HG03460 (cell line): ENCODE measurements around the gene PTPRN2.
"Not testable (repeated sequence)": the region's sequence is repeated elsewhere in the genome, so short reads cannot be mapped to it uniquely, and the experiment has no call there.

ENCODE experiments used
- ATAC-seq: cut with Tn5 transposase; IDR thresholded peaks from one replicate; pipeline ENCODE4 v1.9.1; 2021; ENCODE audit not compliant: unreplicated experiment

PTPRN2 gene

DNA sequence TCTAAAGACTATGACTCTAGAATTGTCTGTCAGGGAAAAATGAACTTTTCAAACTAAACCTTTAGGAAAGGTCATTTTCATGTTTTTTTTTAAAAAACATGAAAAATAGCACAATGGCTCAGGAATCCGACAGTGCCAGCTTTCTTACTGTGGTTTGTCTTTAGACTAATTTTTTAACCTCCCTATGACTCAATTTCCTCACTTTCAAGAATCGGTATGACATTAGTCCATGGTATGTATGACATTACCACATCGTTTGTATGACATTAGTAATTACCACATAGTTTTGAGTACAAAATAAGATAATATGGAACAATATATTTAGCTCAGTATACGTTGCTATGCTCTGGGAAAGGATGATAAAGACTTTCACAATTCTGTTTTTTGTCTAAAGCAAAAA is 383.2 kb downstream of the PTPRN2 start:
- no peak for ATAC-seq

DNA sequence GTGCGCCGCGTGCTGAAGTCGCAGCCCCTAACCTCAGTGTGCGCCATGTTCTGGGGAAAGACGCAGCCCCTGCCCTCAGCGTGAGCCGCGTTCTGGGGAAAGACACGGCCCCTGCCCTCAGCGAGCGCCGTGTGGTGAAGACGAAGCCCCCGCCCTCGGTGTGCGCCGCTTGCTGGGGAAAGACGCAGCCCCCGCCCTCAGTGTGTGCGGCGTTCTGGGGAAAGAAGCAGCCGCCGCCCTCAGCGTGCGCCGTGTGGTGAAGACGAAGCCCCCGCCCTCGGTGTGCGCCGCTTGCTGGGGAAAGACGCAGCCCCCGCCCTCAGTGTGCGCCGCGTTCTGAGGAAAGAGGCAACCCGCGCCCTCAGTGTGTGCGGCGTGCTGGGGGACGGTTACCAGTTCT is 383.7 kb downstream of the PTPRN2 start:
- ATAC-seq: not testable (repeated sequence)

DNA sequence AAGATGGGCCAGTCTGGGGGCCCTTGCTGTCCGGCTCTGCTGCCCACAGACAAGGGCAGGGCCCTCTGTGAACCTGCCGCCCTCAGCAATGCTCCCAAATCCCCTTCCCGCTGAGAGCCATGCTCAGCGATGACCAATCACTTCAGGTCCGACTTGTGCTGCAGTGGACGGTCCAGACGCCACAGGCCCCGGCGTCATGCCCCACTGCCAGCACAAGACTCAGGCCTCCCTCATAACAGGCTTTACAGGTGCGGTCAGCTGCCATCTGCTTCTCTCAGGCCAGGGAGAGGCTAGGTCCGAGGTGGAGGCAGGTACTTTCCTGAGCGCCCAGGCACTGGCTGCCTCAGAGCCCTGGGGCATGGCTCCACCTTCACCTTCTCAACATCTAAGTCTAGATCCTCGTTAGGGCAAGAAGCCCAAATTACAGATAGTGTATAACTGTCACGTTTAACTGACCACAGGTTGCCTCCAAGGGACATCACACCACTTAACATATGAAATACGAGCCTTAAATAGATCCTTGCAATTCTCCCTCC is 393.2 kb downstream of the PTPRN2 start:
- ATAC-seq: no peak

DNA sequence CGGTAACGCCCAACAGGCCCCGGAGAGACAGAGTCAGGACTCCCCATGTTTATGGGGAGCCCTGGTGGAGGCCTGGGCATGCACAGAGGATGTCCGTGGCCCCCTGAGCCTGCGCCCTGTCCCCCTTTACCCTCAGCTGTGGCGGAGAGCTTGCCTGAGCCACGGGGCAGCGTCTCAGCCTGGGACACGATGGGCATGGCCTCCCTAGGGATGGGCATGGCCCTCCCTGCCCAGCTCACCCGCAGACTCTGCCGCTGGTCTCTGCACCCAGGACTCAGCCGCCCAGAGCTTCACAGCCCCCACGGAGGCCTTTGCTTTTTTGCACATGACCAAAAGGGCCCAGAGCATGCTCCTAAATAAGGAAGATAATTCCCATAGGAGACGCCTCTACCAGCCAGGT is 394.2 kb downstream of the PTPRN2 start:
- ATAC-seq: no peak

DNA sequence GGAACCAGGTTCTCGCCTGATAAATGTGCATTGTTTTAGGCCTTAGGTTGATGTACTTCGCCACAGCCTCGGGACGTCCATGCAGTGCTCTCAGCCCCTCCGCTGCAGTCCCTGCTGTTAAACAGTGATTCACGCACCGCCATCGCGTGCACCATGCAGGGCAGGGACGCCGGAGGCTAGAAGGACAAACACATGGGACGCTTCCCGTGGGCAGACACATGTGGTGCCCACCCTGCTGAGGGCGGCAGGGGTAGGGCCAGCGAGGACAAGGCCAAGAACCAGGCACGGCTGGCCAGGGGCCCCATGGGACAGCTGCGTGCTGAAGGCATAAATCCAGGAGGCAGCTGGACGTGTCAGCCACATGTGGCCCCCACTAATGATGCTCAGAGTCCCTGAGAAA is 394.7 kb downstream of the PTPRN2 start:
- ATAC-seq: no peak

DNA sequence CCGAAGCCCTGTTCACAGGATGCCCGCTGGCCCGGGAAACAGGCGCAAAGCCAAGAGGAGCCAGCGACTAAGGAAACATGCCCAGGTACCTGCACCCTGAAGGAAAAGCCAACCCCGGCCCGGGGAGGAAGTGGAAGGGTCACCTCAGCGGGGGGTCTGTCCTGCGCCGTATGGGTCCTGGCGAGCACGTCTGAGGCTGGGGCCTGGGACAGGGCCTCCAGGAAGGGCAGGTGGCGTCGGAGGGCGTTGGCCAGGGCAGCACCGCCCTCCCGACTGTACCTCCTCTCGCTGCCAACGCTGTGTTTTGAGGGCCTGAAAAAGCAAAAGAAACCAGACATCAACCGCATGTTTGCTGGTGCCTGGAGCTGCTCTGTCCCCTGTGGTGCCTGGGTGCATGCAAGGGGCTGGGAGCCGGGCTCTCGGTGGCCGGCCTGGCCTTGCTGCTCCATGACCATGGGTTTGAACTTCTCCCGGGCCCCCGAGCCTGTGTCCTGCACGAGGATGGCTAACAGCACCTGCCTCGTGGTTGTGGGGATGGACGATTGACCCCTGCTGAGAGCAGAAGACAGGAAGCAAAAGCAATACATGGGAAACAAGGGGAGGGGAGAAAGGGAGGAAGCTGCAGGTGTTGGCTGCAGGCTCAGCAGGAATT is 395.3 kb downstream of the PTPRN2 start:
- ATAC-seq: no peak

DNA sequence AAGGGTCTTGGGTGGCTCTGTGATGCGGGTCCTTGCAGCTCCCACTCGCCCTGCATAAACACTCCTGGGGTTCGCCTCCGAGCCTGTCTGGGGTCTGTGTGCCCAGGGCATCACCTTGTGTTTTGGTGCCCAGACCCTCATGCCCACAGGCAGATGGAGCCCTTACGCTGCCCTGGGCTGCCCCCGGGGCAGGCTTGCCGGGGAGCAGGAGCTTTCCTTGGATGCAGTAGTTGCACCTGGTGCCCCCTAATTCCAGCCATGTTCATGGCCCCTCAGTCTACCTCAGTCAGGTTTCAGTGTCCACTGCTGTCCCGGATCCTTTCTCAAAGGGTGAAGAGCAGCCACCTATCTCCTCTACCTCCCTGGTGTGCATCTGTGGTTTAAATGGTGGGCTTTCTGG is 396.0 kb downstream of the PTPRN2 start:
- ATAC-seq: no peak

DNA sequence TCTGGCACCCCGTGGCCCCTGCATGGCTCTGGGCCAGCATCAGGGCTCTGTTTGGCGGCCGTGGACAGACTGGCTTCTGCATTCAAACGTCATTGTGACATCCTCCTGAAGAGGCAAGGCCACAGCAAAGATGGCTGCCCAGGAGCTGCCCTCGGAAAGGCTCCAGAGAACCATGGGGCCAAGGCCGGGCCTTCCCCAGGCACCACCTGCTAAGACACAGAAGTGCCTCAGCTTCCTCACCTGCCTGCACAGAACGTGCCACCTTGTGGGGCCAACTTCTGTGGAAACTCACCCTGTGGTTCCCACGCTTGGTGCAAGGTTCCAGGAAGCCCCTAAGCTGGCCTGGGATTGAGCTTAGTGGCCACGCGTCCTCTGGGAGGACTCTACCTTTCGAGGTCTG is 396.9 kb downstream of the PTPRN2 start:
- ATAC-seq: no peak

DNA sequence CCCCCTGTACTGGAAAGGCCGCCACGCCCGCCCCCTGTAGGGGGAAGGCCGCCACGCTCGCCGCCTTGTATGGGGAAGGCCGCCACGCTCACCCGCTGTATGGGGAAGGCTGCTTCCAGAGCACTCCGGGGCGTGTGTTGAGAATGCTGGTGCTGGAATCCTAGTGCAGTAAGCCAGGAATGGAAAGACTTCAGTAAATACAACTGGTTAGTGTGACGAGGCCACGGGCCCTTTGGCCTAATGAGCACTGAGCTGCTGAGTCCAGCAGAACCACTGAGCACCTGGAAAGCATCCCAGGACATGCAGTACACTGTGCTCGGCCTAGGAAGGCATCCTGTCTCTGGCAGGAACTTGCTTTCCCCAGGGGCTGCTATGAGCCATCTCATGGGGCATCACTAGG is 398.9 kb downstream of the PTPRN2 start:
- ATAC-seq: no peak

DNA sequence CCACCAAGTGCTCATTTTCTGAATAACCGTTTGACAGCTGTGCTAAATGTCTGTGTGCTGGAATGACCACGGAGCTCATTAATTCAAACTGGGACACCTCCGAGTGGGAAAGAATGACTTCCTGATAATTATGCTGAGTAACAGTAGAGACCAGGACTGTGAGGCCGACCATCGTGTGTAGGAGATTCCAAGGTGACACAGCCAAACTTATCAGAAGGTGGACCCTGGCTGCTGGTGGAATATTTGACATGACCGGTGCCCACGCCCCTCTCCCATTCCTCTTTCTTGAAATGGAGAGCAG is 400.0 kb downstream of the PTPRN2 start:
- ATAC-seq: no peak

DNA sequence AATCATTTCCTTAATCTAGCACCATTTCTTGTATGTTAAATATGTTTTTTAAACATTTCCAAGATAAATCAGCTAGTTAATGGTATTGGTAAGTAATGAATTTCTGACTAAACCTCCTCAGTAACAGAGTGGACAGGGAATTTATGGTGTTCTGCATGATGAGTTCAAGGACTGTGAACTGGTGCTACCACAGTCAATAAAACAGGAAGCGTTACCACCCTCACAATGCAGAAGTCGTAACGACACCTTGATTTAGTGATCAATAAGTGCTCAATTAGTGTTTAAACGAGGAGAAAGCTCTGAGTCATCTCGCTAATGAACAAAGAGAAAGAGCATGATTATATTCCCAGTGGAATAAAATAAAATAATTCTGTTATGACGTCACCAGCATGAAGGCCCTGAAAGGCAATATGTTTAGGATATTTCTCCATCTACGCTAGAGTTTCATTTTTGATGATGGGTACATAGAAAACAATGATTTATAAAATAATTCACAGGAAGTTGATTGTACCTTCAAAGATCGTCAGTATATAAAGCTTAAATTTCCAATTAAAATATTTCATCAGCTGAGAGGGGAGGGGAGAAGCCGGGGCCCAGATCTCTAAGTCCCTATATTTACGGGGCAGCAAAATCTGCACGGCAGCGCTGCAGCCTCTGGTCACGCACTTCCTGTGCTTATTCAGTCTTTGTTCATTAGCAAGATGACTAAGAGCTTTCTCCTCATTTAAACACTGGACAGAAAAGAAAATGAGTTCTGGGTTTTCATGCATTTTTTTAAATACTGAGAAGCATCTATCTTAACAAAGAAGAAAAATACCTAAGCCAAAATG is 400.5 kb downstream of the PTPRN2 start:
- no peak for ATAC-seq

DNA sequence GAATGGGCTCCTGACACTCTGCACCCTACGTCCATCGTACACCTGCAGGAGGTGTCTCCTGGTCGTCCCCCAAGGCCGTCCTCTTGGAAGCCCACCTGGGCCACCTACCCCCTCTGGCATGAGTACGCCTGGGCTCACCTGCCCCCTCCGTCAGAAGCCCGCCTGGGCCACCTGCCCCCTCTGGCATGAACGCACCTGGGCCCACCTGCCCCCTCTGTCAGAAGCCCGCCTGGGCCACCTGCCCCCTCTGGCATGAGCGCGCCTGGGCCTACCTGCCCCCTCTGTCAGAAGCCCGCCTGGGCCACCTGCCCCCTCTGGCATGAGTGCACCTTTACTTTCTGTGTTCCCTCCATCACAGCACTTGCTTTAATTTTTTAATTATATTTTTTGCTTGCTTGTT is 401.2 kb downstream of the PTPRN2 start:
- no peak for ATAC-seq

DNA sequence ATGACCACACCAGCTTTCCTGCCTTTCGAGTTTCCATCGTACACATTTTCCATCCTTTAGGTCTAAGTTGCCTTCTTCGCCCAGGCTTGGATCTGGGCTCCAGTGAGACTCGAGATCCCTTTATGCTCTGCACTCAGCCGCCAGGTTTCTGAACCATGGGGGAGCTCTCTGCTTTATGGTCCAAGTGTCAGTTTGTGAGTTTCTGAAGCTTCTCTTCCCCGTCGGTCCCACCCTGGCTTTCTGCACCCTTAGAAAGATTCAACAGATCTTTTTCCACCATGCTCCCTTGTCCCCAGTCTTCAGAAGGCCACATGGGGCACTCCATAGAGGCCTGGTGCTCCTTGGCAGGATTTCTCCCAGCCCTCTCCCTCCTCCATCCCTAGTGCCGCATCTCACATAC is 402.0 kb downstream of the PTPRN2 start:
- no peak for ATAC-seq

DNA sequence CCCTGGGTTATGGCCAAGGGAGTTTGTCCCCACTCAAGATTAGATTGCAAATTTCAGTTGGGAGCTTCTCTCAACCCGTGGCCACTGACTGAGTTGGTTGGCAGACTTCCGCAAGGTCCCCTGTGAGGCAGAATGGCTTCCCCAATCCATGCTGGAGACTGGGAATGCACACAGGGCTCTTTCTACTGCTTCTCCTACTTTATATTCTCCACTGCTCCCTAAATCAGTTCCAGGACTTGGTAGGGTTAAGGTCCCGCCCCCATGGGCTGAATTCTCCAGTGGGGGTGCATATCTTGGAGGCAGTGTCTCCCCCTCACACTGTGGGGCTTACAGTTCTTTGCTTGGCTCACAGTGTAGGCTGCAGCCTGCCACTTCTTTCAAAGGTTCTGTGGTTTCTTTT is 404.2 kb downstream of the PTPRN2 start:
- no peak for ATAC-seq

DNA sequence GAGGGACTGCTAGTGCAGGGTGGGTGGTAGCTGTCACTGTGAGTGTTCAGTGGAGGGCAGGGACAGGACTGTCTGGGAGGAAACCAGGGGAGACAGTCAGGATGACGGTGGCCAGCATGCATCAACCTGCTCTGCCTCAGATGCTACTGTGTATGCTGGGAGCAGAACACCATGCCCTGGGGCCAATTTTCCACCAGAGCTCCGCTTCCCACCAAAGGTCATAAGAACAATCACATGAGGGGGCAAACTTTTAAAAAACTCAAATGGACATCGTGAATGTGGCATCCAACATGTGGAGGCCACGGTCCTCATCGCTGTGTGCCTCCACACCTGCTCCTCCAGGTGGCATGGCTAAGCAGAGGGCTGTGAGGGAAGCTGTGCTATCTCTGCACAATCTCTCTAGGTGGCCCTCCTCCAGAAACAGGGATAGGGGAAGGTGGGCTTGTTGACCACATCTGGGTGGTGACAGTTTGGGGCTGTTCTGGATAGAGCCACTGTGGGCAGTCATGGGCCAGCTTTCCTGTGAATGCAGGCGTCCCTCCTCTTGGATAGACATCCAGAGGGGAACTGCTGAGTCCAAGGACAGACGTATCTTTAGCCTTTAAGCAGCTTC is 411.0 kb downstream of the PTPRN2 start:
- ATAC-seq: no peak

DNA sequence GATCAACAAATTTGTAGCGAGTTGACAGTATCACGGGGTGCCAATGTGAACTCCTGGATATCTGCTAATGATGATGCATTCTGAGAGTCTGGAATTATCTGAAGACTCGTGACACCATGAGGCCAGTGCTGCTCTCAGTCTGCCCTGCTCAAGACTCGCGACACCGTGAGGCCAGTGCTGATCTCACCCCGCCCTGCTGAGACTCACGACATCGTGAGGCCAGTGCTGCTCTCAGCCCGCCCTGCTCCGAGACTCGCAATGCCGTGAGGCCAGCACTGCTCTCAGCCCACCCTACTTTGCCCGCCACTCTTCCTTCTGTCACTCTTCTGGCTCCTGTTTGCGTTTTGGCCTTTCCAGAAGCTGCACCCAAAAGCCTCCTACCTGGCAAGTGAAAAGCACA is 411.8 kb downstream of the PTPRN2 start:
- no peak for ATAC-seq

DNA sequence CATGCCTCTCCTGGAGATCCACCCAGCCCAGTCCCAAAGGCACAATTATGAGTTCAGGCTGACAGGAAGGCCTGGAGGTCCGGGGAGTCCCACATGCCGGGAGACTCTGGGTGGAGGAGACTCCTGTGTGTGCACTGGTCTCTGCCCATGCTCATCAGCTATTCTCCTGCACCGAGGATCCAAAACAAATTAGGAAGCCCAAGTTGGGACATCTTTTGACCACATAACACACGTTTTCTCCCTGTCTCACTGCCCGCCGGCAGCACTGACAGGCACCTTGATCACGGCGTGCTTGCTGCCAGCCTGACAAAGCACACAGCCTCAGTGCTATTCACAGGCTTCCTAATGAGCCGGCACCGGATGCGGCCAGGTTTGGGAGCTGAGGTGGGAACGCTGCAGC is 412.7 kb downstream of the PTPRN2 start:
- no peak for ATAC-seq

DNA sequence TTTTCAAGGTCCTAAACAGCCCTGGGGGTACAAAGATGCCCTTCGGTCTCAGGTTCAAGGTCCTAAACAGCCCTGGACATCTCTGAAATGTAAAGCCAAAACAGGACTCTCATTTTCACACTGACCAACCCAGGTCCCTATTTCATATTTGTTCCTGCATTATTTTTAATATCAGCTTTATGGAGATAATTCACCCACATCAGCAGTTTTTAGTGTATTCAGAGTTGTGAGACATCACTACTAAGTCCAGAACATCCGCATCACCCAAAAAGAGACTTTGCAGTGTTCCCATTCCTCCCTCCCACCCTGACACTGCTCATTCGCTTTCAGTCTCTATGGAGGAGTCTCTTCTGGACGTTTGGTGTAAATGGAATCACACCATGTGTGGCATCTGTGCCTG is 420.2 kb downstream of the PTPRN2 start:
- no peak for ATAC-seq

DNA sequence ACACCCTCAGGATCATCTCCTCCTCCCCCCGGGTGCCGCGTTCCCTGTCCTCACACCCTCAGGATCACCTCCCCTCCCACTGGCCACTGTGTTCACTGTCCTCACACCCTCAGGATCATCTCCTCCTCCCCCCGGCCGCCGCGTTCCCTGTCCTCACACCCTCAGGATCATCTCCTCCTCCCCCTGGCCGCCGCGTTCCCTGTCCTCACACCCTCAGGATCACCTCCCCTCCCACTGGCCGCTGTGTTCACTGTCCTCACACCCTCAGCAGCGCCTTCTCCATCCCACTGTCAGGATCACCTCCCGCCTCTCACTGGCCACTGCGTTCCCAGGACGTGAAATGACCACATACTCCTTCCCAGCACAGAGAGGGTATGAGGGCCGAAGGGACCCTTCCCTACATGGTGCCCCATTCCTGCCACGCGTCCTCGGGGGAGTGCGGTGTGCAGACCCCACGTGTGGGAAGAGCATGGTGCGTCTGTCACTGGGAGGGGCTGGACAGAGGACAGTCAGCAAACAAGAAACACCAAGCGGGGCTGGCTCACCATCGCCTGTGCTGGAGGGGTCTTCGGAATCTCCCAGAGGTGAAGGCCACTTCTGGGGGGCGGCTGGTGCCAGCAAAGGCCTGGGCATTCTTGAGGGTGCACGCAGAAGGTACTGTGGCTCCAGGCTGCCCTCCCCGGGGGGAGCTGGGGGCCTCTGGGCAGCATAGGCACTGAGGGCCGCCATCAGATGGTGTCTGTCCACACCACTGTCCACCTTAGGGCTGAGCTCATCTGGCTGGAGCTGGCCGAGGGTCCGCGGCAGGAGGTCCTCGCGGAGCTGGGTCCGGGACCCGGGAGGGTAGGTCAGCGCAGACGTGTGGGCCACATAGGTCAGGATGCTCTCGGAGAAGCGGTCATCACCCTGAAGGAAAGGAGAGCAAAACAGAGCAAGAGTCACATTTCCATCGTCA is 421.0 kb downstream of the PTPRN2 start:
- ATAC-seq: no peak

DNA sequence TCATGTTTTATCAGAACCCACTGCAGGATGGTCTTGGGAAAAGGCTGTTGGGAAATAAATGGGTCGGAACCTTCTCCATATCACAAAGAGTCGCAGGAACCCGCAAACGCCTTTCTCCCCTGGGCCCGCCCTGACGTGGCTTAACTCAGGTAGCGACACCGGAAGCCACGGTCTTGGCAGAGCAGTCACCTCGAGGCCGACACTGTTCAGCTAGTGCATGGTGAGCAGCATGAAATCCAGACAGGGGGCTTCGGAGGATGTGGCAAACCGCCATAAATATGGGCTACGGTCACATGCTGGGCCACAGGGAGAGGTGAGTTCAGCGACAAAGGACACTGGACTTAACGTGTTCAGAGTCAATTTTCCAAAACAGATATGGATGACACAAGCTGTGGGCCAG is 421.9 kb downstream of the PTPRN2 start:
- no peak for ATAC-seq
